Lower leg skin (tissue), 4 donors: ENCODE measurements around the gene IMPACT. TPM values are rescaled to one million over a fixed set of nuclear protein-coding genes. Genes with fewer than 3 reads are reported as not detected.

Experiments
- DNase-seq, 2 donors: peaks; one replicate each; pipeline ENCODE4 v3.0.0-alpha.2; 2019; ENCODE audit warnings: low spot score in 2 of 2
- H3K4me3 ChIP-seq: fragments of 200-600 bp; sonication (generic); 2 replicates; pipeline ENCODE4 v1.5.1; 2017; ENCODE audit warnings: mild to moderate bottlenecking, low read depth; ENCODE audit not compliant: poor library complexity, severe bottlenecking
- POLR2A ChIP-seq, 2 donors: fragments of 450-650 bp; IDR thresholded peaks; one replicate each; pipeline ENCODE4 v1.6.1; 2016 to 2017; ENCODE audit warnings: antibody characterized with exemption in 2 of 2, mild to moderate bottlenecking in 1 of 2, moderate library complexity in 1 of 2
- WGBS, 2 donors: methylation state at CpG; one replicate each; pipeline ENCODE4 v1.1.5; 2018; 5-methylcytosine and 5-hydroxymethylcytosine counted together
- intact Hi-C: fragments of 100-400 bp; cut with DNase I; formaldehyde crosslinking; loops from one replicate; pipeline ENCODE4 v1.15.0; 2023; ENCODE audit warnings: low total_unique reads
- total RNA-seq, 4 donors: library from RNA; depleted of rRNA; stranded (reverse); fragments of >200 nt; gene quantifications; one replicate each; pipeline ENCODE4 v1.1.0, GENCODE V29; 2016
- TF ChIP-seq, protein P1 (sequence below), 3 donors: fragments of 450-650 bp; IDR thresholded peaks; one replicate each; pipeline ENCODE4 v1.5.1; 2016; ENCODE audit warnings: antibody characterized with exemption in 3 of 3, mild to moderate bottlenecking in 3 of 3, moderate library complexity in 2 of 3

The IMPACT gene
- total RNA-seq, 4 donors from 2014 or later = 13.8 to 20.5 (median 14.9) TPM

DNA sequence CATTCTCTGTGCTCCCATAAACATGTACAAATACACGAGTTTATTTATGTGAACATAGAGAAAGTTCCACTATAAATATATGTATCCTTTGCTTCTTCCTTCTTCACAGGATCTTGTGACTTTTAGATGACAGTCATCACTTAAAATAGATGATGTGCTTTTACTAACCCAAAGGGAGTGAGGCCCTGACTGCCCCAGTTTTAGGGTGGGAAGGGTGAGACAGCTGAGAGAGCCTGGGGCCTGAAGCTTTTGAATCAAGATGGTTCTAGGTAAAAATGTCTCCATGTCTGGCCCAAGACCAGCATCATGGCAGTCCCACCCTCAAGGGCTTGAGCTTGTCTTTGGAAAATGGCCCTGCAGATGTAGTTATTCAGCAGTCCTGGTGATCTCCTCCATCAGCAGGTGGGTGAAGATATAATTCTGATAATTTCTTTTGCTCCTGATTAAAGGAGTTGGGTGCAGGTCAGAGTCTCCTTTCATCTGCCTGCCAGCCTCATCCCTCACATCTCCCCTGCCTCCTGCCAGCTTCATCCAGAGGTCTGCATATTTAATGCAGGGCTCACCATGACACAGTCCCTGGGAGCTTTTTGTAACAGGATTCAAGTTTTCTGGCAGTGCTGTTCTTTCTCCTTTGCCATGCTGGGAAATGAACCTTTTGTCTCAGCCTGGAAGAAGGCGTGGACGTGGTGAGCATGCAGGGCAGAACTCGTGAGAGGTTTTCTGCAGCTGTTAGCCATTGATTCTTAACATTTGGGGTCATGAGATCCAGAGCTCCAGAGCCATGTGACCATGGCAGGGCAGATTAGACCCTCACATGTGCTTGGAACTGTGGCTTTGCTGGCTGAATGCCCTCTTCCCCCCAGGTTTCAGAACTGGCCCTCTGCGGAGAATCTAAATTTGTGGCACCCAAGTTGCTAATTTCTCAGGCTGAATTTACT lies 36.6 kb downstream of the IMPACT start:
- 71 to 73% methylated on average over 5 of the region's 5 CpGs for WGBS, 2 donors
- no peak overlapping the region for H3K4me3 ChIP-seq
- intact Hi-C loops = no loop called here
- TF ChIP-seq, protein P1, sequence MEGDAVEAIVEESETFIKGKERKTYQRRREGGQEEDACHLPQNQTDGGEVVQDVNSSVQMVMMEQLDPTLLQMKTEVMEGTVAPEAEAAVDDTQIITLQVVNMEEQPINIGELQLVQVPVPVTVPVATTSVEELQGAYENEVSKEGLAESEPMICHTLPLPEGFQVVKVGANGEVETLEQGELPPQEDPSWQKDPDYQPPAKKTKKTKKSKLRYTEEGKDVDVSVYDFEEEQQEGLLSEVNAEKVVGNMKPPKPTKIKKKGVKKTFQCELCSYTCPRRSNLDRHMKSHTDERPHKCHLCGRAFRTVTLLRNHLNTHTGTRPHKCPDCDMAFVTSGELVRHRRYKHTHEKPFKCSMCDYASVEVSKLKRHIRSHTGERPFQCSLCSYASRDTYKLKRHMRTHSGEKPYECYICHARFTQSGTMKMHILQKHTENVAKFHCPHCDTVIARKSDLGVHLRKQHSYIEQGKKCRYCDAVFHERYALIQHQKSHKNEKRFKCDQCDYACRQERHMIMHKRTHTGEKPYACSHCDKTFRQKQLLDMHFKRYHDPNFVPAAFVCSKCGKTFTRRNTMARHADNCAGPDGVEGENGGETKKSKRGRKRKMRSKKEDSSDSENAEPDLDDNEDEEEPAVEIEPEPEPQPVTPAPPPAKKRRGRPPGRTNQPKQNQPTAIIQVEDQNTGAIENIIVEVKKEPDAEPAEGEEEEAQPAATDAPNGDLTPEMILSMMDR (IDR thresholded peaks at IDR 0.05) = no peak
- no peak for TF ChIP-seq POLR2A (IDR thresholded peaks at IDR 0.05)
- DNase-seq = no peak

DNA sequence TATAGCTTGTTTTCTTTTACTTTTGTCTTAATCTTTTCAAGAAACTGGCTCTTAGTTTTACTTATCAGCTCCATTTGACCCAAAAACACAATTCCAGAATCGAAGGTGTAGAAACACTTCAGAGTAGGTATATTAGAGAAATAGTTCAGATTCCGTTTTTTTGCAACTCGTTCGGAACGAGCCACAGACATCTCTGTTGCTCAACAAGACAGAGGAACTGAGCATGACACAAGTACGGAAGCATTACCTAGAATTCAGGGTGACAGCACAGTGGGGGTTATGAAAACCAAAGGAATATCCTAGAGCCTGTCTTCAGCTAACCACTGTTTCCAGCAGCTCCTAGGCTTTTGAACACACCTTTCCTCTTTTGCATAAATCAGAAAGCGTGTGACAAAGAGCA lies 39.0 kb downstream of the IMPACT start:
- DNase-seq = no peak
- no peak overlapping the region for H3K4me3 ChIP-seq
- TF ChIP-seq, protein P1 (IDR thresholded peaks at IDR 0.05) = no peak
- no peak for TF ChIP-seq POLR2A (IDR thresholded peaks at IDR 0.05)
- 87 to 90% methylated on average over 7 of the region's 7 CpGs for WGBS, 2 donors
- intact Hi-C loops = no loop called here

DNA sequence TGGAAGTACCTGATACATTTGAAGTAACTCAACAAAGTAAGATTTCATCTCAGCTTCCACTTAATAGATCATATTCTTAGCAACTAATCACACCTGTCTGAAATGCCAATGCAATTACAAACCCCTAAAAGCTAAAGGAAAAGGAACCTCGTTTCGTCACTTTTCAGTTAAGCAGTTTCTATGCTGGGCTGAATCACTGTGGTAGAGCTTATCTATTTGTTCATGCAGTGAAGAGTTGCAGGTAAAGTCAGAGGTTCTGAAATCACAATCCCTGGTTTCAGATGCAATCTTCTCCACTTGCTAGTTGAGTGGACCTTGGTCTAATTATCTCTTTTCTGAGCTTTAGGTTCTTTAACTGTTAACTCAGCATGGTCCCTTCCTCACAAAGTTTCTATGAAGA lies 40.3 kb downstream of the IMPACT start:
- intact Hi-C loops = no loop called here
- 70 to 78% methylated on average over 2 of the region's 2 CpGs for WGBS, 2 donors
- TF ChIP-seq, protein P1 (IDR thresholded peaks at IDR 0.05) = no peak
- TF ChIP-seq POLR2A (IDR thresholded peaks at IDR 0.05) = no peak
- no peak for DNase-seq
- no peak overlapping the region for H3K4me3 ChIP-seq

DNA sequence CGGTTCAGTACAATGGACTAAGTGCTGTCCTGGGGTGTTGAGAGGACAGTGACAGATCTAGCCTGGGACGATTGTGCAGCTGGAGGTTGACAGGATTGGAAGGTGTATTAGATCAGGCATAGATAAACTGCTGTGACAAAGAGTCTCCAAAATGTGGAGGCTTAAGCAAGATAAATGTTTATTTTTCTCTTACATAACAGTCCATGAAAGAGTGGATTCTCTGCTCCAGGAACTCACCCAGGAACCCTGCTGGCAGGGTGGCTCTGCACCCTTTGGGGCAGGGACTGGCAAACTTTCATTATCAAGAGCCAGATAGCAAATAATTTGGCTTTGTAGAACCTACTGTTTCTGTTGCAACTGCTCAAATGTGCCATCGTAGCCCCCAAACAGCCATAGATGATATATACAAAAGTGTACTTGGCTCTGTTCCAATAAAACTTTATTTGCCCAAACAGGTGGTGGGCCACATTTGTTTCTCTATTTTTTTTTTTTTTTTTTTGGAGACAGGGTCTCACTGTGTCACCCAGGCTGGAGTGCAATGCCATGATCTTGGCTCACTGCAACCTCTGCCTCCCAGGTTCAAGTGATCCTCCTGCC lies 43.6 kb downstream of the IMPACT start:
- DNase-seq = no peak
- intact Hi-C loops = no loop called here
- 45 to 61% methylated on average over 3 of the region's 3 CpGs for WGBS, 2 donors
- no peak overlapping the region for H3K4me3 ChIP-seq
- TF ChIP-seq, protein P1 (IDR thresholded peaks at IDR 0.05) = no peak

DNA sequence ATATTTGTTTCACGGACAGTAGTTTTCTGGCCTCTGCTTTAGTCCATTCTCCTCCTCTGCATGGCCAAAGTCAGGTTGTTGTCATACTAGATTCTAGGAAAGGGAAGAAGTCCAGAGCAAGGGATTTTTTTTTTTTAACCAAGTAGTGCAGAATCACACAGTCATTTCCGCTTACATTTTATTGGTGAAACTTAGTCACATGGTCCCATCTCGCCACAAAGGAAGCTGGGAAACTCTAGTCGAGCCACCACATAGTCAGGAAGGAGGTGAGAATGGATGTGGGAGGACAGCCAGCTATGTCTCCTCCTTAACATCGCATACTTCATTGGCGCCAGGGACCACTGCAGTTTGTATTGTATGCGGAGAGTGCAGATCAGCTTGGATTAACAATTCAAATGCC lies 44.3 kb downstream of the IMPACT start:
- no peak overlapping the region for H3K4me3 ChIP-seq
- intact Hi-C loops = no loop called here
- TF ChIP-seq POLR2A (IDR thresholded peaks at IDR 0.05) = no peak
- TF ChIP-seq, protein P1 (IDR thresholded peaks at IDR 0.05) = no peak
- DNase-seq = no peak
- WGBS, 2 donors = 93 to 94% methylated on average over 7 of the region's 7 CpGs
